ENCODE measurements around the gene C16orf90.

Gene C16orf90

DNA sequence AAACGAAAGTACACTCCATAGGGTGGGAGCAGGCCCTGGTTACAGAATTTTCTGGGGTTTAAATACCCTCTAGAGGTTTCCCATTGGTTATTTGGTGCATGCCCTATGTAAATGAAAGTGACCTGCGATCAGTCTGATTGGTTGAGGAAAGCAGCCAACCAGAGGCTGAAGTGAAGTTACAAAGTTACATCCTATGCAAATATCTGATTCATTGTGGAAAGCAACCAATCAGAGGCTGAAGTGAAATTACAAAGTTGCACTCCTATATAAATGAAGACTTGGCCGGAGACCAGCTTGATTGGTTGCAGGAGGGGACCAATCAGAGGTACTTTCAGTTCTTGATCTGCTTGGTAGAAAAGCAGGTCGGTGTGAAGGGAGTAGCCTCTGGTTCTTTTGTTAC lies 27.4 kb downstream of the C16orf90 start:
- TF ChIP-seq GATA3 (IDR thresholded peaks at IDR 0.05; ENCODE audit: low read depth, low read length) = no peak
- TF ChIP-seq GATA2 (IDR thresholded peaks at IDR 0.05; ENCODE audit: low read depth, low read length) = no peak

GRCh38 chr16:3467182-3467581 lies 28.1 kb downstream of the C16orf90 start:
- TF ChIP-seq GATA2 (IDR thresholded peaks at IDR 0.05; ENCODE audit: low read depth, low read length) (no peak), GATA3 (IDR thresholded peaks at IDR 0.05; ENCODE audit: low read depth, low read length) (no peak)

GRCh38 chr16:3465911-3466584 lies 29.2 kb downstream of the C16orf90 start:
- TF ChIP-seq GATA2 (IDR thresholded peaks at IDR 0.05; ENCODE audit: low read depth, low read length) (no peak), GATA3 (IDR thresholded peaks at IDR 0.05; ENCODE audit: low read depth, low read length) (no peak)

DNA sequence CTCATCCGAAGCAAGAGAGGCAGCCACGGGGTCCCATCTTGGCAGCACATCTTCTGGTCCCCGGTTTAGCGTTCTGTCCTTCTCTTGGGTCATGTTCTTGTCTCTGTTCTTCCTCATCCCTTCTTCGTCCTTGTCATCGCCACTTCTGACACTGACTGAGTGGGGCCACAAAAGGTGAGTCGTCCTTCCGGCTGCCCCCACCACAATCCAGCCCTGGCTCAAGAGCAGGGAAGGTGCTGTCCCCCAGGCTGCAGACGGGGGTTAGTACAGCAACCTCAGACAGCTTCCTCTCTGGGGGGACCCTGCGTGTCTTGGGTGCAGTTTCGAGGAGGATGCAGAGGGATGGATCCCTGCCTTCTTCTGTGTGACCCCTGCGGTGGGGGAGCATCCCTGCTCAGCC lies 30.0 kb downstream of the C16orf90 start:
- TF ChIP-seq GATA2 (IDR thresholded peaks at IDR 0.05; ENCODE audit: low read depth, low read length) (no peak), GATA3 (IDR thresholded peaks at IDR 0.05; ENCODE audit: low read depth, low read length) (no peak)

DNA sequence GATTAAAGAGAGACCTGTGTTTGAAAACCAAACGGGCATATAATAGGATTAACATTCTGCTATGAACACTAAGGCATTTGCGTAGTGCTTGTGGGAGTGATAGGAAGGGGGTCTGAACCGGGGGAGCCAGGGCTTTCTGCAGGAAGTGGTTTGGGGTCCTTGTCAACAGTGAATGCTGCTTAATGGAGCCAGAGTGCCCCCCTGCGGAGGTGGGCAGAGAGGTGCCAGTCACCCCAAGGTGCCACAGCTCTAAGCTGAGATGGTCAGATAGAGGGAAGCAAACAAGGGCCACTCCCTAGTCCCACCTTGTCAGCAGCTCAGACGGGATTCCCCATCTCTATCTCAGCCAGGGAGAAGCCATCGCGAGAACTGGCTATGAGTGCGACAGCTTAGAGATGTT lies 34.1 kb downstream of the C16orf90 start:
- no peak for TF ChIP-seq GATA3 (IDR thresholded peaks at IDR 0.05; ENCODE audit: low read depth, low read length)

- TF ChIP-seq GATA2 (IDR thresholded peaks at IDR 0.05; ENCODE audit: low read depth, low read length) (no peak), GATA3 (IDR thresholded peaks at IDR 0.05; ENCODE audit: low read depth, low read length) (no peak)
Observed at GRCh38 chr16:3460585-3460984, 34.7 kb downstream of the C16orf90 start.

DNA sequence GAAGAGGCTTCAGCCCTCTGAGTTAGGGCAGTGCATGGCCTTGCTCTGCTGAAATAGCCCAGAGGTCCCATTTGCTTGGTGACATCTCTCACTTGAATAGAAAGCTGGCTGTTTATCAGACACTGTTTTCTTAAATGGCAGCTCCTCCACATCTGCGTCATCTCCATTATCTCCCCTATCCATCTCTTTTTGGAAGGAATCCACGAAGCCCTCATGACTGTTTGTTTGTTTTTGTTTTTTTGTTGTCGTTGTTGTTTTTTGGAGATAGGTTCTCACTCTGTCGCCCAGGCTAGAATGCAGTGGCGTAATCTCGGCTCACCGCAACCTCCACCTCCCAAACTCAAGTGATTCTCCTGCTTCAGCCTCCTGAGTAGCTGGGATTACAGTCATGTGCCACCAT lies 35.2 kb downstream of the C16orf90 start:
- TF ChIP-seq GATA2 (IDR thresholded peaks at IDR 0.05; ENCODE audit: low read depth, low read length) (no peak), GATA3 (IDR thresholded peaks at IDR 0.05; ENCODE audit: low read depth, low read length) (no peak)

GRCh38 chr16:3459401-3460090 lies 35.7 kb downstream of the C16orf90 start:
- no peak for TF ChIP-seq GATA3 (IDR thresholded peaks at IDR 0.05; ENCODE audit: low read depth, low read length)
- TF ChIP-seq GATA2 (IDR thresholded peaks at IDR 0.05; ENCODE audit: low read depth, low read length) = no peak

DNA sequence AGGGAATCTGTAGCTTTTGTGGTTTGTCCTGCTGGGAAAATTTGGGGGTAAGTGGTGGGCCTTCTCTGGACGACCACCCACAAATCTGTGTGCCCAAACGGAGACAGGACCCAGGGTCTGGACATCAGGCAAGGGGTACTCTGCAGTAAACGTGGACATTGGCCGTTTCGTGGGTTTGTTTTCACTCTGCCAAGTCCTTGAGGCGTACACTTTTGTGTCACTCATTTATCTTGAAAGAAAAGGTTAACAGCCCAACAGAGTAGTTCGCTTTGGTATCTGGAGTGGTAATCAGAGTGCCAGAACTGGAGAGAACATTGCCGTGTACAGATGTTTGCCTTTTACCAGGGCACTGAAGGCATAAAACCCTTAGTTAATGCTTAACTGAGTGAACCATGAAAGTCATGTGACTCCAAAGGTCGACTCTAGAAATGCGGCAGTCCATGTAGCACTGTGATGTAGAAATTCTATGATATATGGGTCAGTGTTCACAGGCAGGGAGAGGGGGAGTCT lies 36.4 kb downstream of the C16orf90 start:
- TF ChIP-seq GATA3 (IDR thresholded peaks at IDR 0.05; ENCODE audit: low read depth, low read length) = no peak
- TF ChIP-seq GATA2 (IDR thresholded peaks at IDR 0.05; ENCODE audit: low read depth, low read length) = no peak

DNA sequence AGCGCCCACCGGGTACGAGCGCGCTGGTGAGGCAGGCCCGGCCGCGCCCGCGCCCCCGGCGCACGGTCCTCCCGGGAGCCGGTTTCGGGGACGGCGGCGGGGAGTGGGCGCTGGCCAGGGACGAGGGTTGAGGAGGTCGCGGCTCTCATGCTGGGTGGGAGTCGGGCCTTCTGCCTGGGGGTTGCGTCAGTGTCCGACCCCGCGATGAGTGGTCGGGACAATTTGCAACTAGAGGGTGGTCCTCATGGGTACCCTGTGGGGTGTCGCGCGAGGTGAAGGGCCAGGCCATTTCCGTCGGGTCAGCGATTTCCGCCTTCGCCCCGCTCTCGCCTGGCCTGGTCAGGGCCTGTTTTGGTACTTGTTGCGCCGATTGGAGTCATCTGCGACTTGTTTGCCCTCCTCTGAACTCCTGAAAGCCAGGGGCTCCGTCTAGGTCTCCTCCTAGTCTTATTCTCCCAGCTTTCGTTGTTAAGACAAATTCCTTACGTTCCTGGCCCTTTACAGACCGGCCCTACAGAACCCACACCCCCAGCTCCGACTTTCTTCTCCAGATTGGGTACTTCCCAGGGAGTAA lies 36.9 kb downstream of the C16orf90 start:
- TF ChIP-seq GATA2 (IDR thresholded peaks at IDR 0.05; ENCODE audit: low read depth, low read length) (no peak), GATA3 (IDR thresholded peaks at IDR 0.05; ENCODE audit: low read depth, low read length) (no peak)

- no peak for TF ChIP-seq GATA3 (IDR thresholded peaks at IDR 0.05; ENCODE audit: low read depth, low read length)
- no peak for TF ChIP-seq GATA2 (IDR thresholded peaks at IDR 0.05; ENCODE audit: low read depth, low read length)
Observed at GRCh38 chr16:3457434-3458252, 37.6 kb downstream of the C16orf90 start.

DNA sequence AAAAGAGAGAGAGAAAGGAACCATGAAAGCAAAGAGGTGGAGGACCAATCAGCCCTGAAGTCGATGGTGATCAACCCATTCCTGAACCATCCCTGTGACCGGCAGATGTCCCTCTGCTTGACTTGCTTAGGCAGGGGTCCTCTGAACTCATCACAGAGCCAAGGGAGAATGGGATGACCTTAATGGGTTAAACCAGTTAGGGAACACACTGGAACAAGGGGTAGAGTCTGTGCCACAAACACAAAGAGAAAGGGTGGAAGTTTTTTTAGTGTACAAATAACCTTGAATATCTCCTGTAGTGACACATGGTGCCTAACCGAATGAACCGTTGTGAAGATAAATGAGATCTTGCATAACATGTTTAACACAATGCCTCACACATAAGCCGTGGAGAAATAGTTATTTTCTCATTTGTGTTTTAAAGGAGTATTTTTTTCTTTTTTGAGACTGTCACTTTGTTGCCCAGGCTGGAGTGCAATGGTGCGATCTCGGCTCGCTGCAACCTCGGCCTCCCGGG lies 40.6 kb downstream of the C16orf90 start:
- TF ChIP-seq GATA3 (IDR thresholded peaks at IDR 0.05; ENCODE audit: low read depth, low read length) = no peak
- no peak for TF ChIP-seq GATA2 (IDR thresholded peaks at IDR 0.05; ENCODE audit: low read depth, low read length)

DNA sequence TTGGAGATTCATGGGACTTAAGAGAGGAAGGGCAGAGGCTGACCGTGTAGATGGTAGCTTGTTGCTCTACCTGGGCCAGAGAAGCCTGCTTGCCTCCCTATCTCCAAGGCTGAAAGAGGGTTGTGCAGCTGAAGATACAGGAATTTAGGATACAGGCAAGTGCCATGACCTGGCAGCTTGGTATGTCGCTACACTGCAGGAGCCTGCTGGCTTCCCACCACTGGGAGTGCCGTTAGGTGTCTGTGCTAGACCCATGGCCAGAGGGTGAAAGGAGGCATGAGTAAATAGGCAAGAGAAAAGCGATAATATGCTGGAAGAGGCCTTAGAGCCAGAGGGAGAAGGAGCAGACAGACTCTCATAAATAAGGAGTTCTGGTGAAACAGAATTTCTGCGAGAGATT lies 41.2 kb downstream of the C16orf90 start:
- no peak for TF ChIP-seq GATA3 (IDR thresholded peaks at IDR 0.05; ENCODE audit: low read depth, low read length)
- no peak for TF ChIP-seq GATA2 (IDR thresholded peaks at IDR 0.05; ENCODE audit: low read depth, low read length)

- TF ChIP-seq GATA2 (IDR thresholded peaks at IDR 0.05; ENCODE audit: low read depth, low read length) (no peak), GATA3 (IDR thresholded peaks at IDR 0.05; ENCODE audit: low read depth, low read length) (no peak)
Observed at GRCh38 chr16:3444032-3444388, 51.3 kb downstream of the C16orf90 start.

Measured in SH-SY5Y (cell line).